RWPE1 (cell line): Measurements from ENCODE around the gene CNKSR3.

Source experiments
- CTCF ChIA-PET: fragments of 350-600 bp; sonication (Branson Sonifier 250); formaldehyde crosslinking; extraction: SDS; loops from one replicate; lab custom pipeline; 2021; lab: Yijun Ruan, JAX
- POLR2A ChIA-PET: fragments of 400-600 bp; formaldehyde crosslinking; extraction: SDS; loops from one replicate; lab custom pipeline; 2020; ENCODE audit warnings: antibody characterized with exemption; ENCODE audit not compliant: low non-redundant PET; lab: Yijun Ruan, JAX
- DNase-seq: peaks from one replicate; pipeline ENCODE4 v3.0.0; 2012; ENCODE audit warnings: low spot score
- H3K27ac ChIP-seq: fragments of 450-650 bp; 2 replicates; pipeline ENCODE4 v1.5.1; 2017
- TF ChIP-seq, protein P1 (sequence below): fragments of 450-650 bp; conservative IDR thresholded peaks from 2 replicates; pipeline ENCODE4 v1.5.1; 2017; ENCODE audit warnings: low read depth, mild to moderate bottlenecking

Gene CNKSR3

GRCh38 chr6:154494592-154495311 lies 15.7 kb downstream of the CNKSR3 start:
- CTCF ChIA-PET: no interaction called here
- DNase-seq: no peak
- TF ChIP-seq, protein P1, sequence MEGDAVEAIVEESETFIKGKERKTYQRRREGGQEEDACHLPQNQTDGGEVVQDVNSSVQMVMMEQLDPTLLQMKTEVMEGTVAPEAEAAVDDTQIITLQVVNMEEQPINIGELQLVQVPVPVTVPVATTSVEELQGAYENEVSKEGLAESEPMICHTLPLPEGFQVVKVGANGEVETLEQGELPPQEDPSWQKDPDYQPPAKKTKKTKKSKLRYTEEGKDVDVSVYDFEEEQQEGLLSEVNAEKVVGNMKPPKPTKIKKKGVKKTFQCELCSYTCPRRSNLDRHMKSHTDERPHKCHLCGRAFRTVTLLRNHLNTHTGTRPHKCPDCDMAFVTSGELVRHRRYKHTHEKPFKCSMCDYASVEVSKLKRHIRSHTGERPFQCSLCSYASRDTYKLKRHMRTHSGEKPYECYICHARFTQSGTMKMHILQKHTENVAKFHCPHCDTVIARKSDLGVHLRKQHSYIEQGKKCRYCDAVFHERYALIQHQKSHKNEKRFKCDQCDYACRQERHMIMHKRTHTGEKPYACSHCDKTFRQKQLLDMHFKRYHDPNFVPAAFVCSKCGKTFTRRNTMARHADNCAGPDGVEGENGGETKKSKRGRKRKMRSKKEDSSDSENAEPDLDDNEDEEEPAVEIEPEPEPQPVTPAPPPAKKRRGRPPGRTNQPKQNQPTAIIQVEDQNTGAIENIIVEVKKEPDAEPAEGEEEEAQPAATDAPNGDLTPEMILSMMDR: no peak
- POLR2A ChIA-PET: interaction anchor here (0.6 kb wide), 2 partner anchors 16 to 60 kb away, joined by 3 to 4 read pairs; no protein-coding TSS in a partner anchor
- H3K27ac ChIP-seq: no peak overlapping the region

GRCh38 chr6:154491567-154492470 lies 18.7 kb downstream of the CNKSR3 start:
- H3K27ac ChIP-seq: no peak overlapping the region
- CTCF ChIA-PET: interaction anchor here (0.6 kb wide), 1 partner anchor 20 kb away, joined by 3 read pairs; no protein-coding TSS in a partner anchor
- DNase-seq: no peak
- POLR2A ChIA-PET: no interaction called here
- TF ChIP-seq, protein P1: no peak

- POLR2A ChIA-PET: no interaction called here
- DNase-seq: no peak
- TF ChIP-seq, protein P1: no peak
- CTCF ChIA-PET: no interaction called here
- H3K27ac ChIP-seq: no peak overlapping the region
These were observed 20.7 kb downstream of the CNKSR3 start for GRCh38 chr6:154489822-154490221.

GRCh38 chr6:154488802-154489437 lies 21.6 kb downstream of the CNKSR3 start:
- TF ChIP-seq, protein P1: no peak
- no peak overlapping the region for H3K27ac ChIP-seq
- DNase-seq: no peak
- CTCF ChIA-PET: no interaction called here
- POLR2A ChIA-PET: no interaction called here

GRCh38 chr6:154488248-154488593 lies 22.3 kb downstream of the CNKSR3 start:
- H3K27ac ChIP-seq: no peak overlapping the region
- POLR2A ChIA-PET: no interaction called here
- CTCF ChIA-PET: no interaction called here
- no peak for DNase-seq
- TF ChIP-seq, protein P1: no peak

DNA sequence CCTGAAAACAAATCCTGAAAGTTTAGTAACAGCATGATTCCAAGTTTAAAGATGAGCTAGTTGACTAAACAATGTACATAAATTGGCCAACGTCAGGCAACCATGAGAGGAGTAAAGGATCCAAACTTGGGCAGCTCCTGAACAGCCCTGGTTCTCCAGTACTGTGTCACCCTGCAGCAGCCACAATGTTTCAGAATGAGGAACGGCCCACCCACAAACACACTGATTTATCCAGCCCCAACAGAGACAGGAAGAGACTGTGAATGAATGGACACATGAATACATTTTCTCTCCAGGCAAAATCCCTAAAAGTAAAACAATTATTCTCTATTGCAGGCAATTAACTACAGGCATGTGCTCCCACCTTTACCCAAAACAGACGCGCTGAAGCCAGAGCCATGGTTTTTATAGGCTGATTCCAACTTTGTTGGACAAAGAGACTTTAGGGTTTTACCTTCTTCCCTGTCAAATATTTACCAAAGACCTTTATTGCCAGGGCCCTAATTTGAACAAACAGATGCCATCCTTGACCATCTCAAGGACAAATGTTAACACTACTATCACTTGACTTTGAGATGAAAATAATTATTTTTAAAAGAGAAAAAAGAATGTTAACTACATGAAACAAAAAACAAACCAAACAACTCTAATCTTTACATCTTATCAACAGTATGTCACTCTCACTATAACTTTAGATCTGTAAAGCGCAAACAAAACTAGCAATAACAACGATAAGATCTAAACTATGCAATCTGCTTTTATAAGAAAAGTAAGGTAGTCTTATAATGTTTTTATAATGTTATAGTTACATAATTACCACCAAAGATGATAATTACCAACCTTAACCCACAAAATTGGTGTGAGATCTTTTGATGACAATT lies 22.9 kb downstream of the CNKSR3 start:
- POLR2A ChIA-PET: no interaction called here
- no peak for DNase-seq
- H3K27ac ChIP-seq: no peak overlapping the region
- TF ChIP-seq, protein P1: no peak
- CTCF ChIA-PET: no interaction called here
